Measurements from ENCODE around the gene ZNF576.
"Not testable (repeated sequence)": the region's sequence is repeated elsewhere in the genome, so short reads cannot be mapped to it uniquely, and the experiment has no call there.

Gene ZNF576

DNA sequence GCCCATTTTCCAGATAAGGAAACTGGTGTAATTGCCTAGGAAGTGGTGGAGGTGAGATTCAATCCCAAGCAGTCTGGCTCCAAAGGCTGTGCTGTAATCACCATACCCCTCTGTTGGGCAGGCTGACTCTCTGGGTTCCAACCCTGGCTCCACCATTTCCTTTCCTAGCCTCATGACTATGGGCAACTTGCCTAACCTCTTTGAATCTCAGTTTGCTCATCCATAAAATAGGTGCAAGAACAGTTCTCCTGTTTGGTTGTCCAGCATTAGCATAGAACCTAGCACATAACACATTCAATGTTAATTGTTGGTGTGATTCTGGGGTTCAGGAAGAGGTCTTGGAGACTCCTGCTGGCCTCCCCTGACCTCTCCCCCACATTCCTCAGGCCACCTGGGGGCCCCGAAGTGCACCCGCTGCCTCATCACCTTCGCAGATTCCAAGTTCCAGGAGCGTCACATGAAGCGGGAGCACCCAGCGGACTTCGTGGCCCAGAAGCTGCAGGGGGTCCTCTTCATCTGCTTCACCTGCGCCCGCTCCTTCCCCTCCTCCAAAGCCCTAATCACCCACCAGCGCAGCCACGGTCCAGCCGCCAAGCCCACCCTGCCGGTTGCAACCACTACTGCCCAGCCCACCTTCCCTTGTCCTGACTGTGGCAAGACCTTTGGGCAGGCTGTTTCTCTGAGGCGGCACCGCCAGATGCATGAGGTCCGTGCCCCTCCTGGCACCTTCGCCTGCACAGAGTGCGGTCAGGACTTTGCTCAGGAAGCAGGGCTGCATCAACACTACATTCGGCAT, 2.2 kb downstream of the ZNF576 start:
- DNase-seq (ENCODE audit: extremely low read depth in 1 of 2, low read depth in 1 of 2) = no peak

DNA sequence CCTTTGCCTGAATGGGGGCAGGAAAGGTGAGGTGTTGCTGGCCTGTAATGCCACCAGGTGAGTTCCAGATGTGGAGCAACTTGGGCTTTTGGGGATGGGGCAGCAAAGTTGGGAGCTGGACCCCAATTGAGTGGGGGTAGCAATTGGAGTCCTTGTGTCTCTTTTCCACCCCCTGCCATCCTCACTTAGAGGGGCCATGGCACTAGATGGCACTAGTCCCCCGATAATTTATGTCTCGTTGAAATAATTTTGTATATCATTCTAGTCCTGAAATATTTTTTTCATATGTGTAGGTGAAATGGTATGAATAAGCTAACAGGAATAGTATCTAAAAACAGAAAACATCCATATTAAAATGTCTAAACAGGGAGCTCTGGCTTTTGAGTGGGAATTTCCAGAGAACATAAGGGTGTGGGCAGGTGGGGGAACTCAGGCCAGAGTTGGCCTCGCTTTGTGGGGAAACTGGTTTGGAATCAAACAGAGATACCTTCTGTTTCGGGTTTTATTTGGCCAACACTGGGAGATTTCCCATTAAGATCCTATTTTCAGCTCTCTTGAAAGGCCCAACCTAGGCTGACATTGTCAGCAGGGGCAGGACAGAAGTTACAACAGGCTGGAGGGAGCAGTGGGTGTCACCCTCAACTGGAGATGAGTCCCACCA, 3.4 kb downstream of the ZNF576 start:
- DNase-seq (ENCODE audit: extremely low read depth in 1 of 2, low read depth in 1 of 2) = no peak

DNA sequence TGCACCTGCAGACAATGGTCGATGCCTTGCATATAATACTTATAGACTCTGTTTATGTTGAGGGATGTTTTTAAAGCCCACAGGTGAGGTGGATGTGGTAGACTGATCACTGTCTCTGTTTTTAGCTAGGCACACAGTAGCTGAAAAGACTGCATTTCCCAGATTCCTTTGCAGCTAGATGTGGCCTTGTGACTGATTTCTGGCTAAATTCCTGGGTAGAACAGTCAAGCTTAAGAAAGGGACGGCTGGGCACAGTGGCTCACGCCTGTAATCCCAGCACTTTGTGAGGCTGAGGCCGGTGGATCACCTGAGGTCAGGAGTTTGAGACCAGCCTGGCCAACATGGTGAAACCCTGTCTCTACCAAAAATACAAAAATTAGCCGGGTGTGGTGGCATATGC, 3.9 kb downstream of the ZNF576 start:
- not testable (repeated sequence) for DNase-seq (ENCODE audit: extremely low read depth in 1 of 2, low read depth in 1 of 2)

DNA sequence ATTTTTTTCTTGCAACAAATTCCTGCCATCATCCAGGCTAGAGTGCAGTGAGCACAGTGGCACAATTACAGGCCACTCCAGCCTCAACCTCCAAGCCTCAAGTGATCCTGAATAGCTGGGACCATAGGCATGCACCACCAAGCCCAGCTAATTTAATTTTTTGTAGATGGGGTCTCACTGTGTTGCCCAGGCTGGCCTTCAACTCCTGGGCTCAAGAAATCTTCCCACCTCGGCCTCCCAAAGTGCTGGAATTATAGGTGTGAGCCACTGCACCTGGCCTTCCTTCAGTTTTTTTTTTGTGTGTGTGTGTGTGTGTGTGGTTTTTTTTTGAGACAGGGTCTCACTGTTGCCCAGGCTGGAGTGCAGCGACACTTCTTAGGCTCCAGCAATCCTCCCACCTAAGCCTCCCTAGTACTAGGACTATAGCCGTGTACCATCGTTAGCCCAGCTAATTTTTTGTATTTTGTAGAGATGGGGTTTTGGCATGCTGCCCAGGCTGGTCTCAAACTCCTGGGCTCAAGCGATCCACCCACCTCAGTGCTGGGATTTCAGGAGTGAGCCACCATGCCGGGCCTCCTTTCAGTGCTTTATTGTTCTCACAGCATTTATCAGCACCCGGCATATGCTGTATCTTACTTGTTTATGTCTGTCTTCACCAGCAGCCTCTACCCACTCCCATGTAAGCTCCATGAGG, 9.6 kb downstream of the ZNF576 start:
- no peak for DNase-seq (ENCODE audit: extremely low read depth in 1 of 2, low read depth in 1 of 2)

DNA sequence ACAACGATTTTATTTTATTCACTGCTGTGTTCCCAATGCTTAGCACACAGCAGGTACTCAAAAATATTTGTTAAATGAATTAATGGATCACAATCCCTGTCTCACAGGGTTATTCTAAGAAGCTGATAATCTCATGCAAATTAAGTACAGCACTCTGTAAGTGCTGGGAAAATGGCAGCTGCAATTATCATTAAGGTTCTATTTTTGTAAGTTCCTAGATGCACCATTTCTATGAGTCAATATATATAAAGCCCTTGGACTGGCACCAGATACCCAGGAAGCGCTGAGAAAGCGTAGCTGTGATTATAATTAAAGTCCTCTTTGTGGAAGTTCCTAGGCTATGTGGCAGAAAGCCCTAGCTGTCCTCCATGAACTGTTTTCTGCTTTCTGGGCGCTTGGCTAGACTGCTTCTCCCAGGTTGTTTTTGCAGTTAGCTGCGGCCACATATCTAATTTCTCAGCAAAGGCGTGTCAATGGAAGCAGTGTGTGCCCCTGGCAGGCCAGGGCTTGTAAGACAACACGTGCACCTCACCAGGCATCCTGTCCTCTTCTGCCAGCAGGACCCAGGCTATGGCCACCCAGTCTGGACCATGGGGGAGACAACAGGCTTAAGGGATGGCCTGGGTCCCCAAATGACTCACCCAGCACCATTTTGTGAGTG, 10.3 kb downstream of the ZNF576 start:
- DNase-seq (ENCODE audit: extremely low read depth in 1 of 2, low read depth in 1 of 2) = no peak

DNA sequence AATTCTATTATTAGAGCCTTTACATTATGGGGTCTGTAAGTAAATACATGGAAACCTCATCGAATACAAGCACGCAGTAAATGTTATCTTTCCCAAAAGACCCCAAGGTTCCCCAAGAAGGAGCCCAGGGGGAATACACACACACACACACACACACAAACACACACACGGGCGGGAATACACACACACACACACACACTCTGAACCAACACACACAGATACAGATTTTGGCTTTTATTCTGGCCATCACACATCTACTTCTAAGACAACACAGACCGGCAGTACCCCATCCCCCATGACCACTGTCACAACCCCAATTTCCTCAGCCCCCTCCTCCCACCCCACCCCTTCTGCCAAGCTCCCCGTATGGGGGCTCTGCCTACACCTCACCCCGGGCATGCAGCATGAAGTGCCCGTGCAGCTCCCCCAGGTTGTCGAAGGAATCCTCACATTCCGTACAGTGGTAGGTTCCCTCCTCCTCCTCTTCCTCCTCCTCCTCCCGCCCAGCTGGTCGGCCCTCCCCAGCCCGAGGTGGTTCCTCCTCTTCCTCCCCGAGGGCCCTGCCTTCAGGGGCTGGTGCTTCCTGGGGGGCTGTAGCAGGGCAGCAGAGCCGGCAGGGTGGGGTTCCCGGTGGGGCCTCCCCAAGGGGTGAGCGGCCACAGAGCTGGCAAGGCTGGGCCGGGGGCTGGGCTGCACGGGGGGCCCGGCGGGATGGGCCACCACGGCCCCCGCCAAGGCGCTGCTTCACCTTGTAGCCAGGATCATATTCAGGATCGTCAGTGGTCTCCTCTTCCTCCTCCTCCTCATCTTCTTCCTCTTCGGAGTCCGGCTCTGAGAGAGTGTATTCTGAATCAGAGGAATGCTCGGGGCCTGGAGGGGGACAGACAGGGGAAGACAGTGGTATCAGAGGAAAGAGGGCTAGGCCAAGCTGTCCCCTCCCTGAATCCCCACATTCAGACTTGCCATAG, 11.1 kb downstream of the ZNF576 start:
- DNase-seq (ENCODE audit: extremely low read depth in 1 of 2, low read depth in 1 of 2) = no peak

DNA sequence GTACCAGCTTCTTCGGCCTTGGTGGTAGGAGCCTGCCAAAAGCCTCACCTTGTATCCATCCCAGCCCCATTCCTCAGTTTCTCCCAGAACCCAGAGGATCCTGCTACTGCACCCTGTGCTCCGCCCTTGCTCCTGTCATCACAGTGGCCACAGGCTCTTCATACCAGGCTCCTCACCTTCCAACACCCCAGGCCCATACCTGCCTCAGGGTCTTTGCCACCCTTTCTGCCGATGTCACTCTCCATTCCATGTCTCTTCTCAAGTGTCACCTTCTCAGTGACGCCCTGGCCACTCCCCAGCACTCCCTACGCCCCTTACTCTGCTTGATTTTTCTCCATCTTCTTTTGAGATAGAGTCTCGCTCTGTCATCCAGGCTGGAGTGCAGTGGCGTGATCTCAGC, 13.5 kb downstream of the ZNF576 start:
- DNase-seq (ENCODE audit: extremely low read depth in 1 of 2, low read depth in 1 of 2) = no peak

DNA sequence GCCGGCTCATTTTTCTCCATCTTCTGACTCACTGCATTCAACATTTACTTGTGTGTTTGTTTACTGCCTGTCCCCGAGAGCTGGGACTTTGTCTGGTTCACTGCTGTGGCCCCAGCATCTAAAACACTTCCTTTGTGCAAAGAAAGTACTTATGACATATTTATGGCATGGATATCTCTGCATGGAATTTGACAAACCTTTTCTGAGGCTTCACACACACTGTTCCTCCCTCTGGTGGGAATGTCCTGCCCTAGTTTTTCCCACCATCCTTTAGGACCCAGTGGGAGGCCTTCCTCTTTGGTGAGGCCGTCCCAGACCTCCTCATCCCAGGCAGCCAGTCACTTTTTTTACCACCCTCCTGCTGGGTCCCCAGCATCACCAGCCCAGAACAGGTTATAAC, 14.1 kb downstream of the ZNF576 start:
- DNase-seq (ENCODE audit: extremely low read depth in 1 of 2, low read depth in 1 of 2) = no peak

DNA sequence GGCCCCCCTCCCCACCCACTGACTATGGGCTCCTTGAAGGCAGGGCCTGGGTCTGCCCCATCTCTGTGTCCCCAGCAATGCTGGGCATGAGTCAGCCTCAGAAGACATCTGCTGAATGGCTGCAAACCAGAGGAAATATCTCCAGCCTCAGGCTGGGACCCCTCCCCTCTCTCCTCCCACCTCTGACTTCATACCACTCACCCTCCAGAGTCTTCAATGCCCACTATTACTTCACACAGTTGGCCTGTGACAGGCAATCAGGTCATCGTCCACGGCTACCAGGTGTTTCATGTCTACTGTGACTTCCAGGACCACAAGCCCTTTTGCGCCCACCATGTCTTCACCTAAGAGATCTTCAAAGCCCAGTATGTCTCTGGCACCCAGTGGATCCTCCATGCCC, 15.4 kb downstream of the ZNF576 start, which contains the start of gene SRRM5:
SRRM5 (plus strand) TSS at position 301 of the 400 bp plus-strand sequence; CDS start at position 335, 34 bp downstream.
- DNase-seq (ENCODE audit: extremely low read depth in 1 of 2, low read depth in 1 of 2) = no peak

DNA sequence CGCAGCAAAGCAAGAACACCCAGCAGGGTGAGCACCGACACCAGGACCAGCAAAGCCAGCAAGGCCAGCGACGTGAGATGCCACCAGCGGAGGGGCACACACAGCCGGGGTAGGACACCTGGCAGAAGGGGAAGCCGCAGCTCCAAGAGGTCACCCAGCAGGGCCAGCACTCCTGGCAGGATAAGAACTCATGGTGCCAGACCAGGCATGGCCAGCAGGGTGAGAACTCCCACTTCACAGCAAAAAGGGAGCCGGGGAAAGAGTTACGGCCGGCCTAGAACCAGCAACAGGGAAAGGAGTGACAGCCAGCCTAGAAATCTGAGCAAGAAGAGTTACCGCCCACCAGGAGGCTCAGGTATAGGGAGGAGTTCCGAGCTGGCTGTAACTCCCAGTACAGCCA, 16.0 kb downstream of the ZNF576 start:
- DNase-seq (ENCODE audit: extremely low read depth in 1 of 2, low read depth in 1 of 2) = no peak

DNA sequence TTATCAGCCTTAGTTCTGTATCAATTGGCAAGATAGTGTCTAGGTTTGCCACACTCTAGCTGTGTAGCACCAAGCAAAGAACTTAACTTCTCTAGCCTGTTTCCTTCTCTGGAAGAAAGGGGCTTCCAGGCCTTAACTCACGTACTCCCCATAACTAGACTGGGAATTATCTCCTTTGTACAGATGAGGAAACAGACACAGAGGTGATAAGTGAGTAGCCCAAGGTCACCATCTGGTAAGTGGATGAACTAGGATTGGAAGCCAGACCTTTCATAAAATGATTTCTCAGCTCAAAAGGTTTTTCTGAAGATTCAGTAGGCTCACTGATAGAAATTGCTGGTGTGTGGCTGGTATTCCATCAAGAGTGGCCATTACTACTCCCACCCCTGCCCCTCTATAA, 19.9 kb downstream of the ZNF576 start:
- no peak for DNase-seq (ENCODE audit: extremely low read depth in 1 of 2, low read depth in 1 of 2)

DNA sequence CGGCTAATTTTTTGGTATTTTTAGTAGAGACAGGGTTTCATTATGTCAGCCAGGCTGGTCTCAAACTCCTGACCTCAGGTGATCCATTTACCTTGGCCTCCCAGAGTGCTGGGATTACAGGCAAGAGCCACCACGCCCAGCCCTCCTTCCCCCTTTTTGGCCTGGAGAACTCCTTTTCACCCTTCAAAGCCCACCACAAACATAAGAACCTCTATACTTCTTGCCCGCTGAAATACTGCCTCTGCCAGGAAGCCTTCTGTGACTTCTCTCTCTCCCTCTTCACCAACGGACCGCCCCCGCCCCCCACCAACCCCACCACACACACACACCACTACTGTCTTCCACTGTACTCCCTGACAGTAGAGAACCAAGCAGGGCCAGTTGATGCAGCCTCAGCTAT, 20.6 kb downstream of the ZNF576 start:
- DNase-seq (ENCODE audit: extremely low read depth in 1 of 2, low read depth in 1 of 2) = no peak

DNA sequence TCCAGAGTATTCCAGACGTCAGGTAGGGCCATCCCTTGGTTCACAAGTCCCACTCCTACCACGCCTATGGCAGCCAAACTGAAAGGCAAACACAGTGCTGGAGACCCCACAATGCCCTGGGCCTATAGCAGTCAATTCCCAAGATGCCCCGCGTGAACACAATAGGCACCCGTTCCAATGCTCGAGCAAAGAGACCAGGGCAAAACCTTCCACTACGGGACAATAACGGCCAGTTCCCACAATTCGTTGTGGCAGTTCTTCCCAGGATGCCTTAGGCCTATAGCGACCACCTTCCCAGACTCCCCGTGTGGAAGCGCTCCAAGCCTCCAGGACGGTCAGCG, 22.5 kb downstream of the ZNF576 start:
- peak in 1 of 2 donors; percentile 63 for DNase-seq (ENCODE audit: extremely low read depth in 1 of 2, low read depth in 1 of 2)

DNA sequence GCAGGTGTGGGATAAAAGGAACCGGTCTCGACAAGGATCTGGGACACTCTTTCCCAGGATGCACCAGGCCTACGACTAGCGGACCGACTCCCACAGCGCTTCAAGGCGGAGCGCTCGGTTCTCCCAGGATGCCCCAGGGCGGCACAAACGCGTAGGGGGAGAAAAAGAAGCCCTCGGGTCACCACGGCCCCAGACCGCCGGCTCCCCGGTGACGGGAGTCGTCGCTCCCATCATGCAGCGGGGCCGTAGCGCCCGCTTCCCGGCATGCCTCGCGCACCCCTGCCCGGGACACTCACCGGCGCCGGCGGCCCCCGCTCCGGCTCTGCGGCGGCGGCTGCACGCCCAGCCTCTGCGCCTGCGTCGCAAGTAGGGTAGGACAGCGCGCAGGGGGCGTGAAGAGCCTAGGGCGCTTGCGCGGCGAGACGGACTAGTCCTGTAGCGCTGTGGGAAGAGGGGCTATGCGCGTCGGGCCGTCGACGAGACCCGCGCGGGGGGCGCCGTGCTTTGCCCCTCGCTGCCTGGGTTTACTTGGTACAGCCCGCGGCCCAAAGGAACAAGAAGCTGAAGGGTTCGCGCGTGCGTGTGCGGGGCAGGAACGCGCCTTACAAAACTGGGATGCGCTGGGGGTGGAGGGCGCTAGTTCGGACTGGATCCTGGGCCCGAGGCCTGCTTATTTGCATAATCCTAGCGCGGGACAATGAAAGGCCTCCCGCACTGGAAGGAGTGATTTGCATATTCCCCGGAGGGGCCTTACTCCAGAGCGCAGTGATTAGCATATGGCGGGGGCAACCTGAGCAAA, 23.1 kb downstream of the ZNF576 start, which contains the start of gene ZNF428:
ZNF428 (minus strand) TSS at position 368 of the 799 bp plus-strand sequence. CDS start 5,325 bp downstream, outside the sequence.
- DNase-seq (ENCODE audit: extremely low read depth in 1 of 2, low read depth in 1 of 2) = peak; percentile 79

DNA sequence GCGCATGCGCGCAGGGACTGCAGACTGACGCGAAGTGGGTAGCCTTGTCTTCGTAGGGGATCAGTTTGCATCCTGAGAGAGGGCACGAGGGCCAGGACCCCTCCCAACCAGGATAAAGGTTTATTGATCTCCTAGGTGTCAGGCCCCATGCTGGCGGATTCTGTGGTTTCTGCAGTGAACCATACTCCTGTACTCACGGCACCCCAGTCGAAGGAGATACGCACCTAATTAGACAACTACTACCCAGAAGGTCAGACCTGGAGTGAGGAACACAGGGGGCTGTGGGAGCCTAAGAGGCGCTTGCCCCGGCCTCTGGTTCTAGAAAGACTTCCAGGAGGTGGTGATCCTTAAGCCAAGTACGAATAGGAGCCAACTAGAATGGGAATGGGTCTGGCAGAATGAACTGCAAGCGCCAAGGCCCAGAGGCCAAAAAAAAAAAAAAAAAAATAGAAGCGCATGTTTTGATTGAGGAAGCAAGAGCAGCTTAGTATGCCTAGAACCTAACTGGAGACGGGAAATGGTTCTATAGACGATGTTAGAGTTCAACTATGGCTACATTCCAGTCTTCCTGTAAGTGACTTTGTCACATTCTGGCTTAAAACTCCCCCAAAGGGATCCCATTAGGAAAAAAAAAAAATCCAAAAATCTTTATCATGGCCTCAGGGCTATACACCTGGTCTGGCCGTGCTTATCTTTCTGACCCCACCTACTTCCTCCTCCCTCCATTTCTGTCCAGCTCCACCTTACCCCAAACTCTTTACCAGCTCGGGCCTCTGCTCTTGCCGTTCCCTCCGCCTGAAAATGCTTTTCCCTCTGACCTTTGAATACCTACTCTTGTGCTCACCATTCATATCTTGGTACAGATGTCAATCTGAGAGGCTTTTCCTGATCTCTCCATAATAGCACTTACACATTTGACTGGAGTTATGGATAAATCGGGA, 23.9 kb downstream of the ZNF576 start:
- peak; percentile 66 to 87 for DNase-seq (ENCODE audit: extremely low read depth in 1 of 2, low read depth in 1 of 2)

DNA sequence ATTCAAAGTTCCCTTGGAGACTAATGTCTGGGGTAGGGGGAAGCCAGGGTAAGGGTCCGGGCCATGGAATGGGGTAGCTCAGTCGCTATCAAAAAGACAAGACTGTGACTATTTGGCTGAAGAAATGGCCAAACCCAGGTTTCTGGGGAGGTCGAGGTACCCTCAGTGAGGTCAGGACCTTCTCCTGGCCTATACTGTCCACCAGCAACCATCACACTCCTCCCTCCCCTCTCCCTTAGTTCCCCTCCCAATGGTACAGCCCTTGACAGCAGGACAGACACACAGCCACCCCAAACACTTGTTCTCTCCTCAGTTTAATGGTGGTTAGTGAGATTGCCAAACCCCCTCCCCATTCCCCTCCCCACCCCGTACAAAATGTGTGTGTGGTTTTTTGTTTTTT, 25.7 kb downstream of the ZNF576 start:
- no peak for DNase-seq (ENCODE audit: extremely low read depth in 1 of 2, low read depth in 1 of 2)

DNA sequence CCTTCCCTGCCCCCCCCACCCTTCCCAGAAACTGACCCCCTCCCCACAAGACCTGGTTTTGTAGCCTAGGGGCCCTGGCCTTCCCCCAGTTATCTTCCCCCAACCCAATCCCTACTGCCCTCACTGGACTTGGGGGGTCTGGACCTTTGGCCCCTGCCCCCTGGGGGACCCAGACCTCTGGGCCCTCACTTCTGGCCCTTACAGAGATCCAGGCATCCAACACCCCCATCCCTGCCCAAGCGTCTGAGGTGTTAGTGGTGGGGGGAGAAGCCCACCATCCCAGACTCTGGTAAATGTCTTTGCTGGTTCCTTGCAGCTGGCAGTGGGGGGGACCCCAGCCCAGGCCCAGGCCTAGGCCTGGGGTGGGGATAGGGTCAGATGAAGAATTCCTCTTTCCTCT, 26.6 kb downstream of the ZNF576 start:
- no peak for DNase-seq (ENCODE audit: extremely low read depth in 1 of 2, low read depth in 1 of 2)
